Sigmoid colon (tissue), 7 donors: ENCODE results near the gene CAGE1. TPM values are rescaled to one million over a fixed set of nuclear protein-coding genes. Genes with fewer than 3 reads are reported as not detected.

Source experiments
- DNase-seq: peaks from one replicate; pipeline ENCODE4 v3.0.0-alpha.2; 2019
- H3K27ac ChIP-seq, 4 donors: fragments of 200-600 bp; sonication (generic); one replicate each; pipeline ENCODE4 v1.5.1; 2016 to 2019; ENCODE audit warnings: mild to moderate bottlenecking in 1 of 4
- H3K27me3 ChIP-seq, 3 donors: fragments of 200-600 bp; sonication (generic); one replicate each; pipeline ENCODE4 v1.5.1; 2019; ENCODE audit warnings: mild to moderate bottlenecking in 1 of 3
- H3K36me3 ChIP-seq, 4 donors: fragments of 200-600 bp; sonication (generic); one replicate each; pipeline ENCODE4 v1.5.1; 2016 to 2019
- H3K4me1 ChIP-seq, 4 donors: fragments of 200-600 bp; sonication (generic); one replicate each; pipeline ENCODE4 v1.5.1; 2017 to 2019
- H3K4me3 ChIP-seq, 4 donors: fragments of 200-600 bp; sonication (generic); one replicate each; pipeline ENCODE4 v1.5.1; 2017 to 2019; ENCODE audit warnings: mild to moderate bottlenecking in 2 of 4, moderate library complexity in 1 of 4
- H3K9me3 ChIP-seq, 4 donors: fragments of 200-600 bp in 3 of 4; sonication (generic) in 3 of 4; one replicate each; pipeline versions ENCODE4 v1.5.1 to v1.6.1; 2013 to 2019
- CTCF ChIP-seq, 4 experiments: fragments of 450-650 bp in 3 of 4; fragments of 200-600 bp in 1 of 4; IDR thresholded peaks; one replicate each; pipeline ENCODE4 v1.5.1; 2016 to 2019; ENCODE audit warnings: antibody characterized with exemption in 4 of 4, mild to moderate bottlenecking in 3 of 4, moderate library complexity in 2 of 4
- EP300 ChIP-seq, 4 donors: sonication (generic); formaldehyde crosslinking; IDR thresholded peaks; one replicate each; pipeline ENCODE4 v1.6.1; 2017; ENCODE audit warnings: antibody characterized with exemption in 4 of 4
- POLR2A ChIP-seq, 2 donors: fragments of 450-650 bp; IDR thresholded peaks; one replicate each; pipeline ENCODE4 v1.6.1; 2016; ENCODE audit warnings: antibody characterized with exemption in 2 of 2, mild to moderate bottlenecking in 2 of 2, moderate library complexity in 2 of 2
- POLR2AphosphoS5 ChIP-seq, 4 donors: sonication (generic); formaldehyde crosslinking; IDR thresholded peaks; one replicate each; pipeline ENCODE4 v1.6.1; 2017; ENCODE audit warnings: antibody characterized with exemption in 4 of 4
- WGBS, 2 donors: extraction: QIAGEN DNeasy Blood & Tissue Kit; methylation state at CpG; one replicate each; pipeline ENCODE4 v1.1.7; 2013; 5-methylcytosine and 5-hydroxymethylcytosine counted together
- intact Hi-C: fragments of 100-400 bp; cut with DNase I; formaldehyde crosslinking; loops from one replicate; pipeline ENCODE4 v1.15.1; 2023
- polyA plus RNA-seq, 3 donors: library from polyadenylated mRNA; stranded (reverse); fragments of 200-250 nt; gene quantifications; one replicate each; pipeline ENCODE4 v1.2.3, GENCODE V29; 2013
- total RNA-seq, 4 donors: library from RNA; depleted of rRNA; stranded (reverse); fragments of >200 nt; gene quantifications; one replicate each; pipeline ENCODE4 v1.1.0, GENCODE V29; 2016
- donor health status: healthy with polysubstance abuse.
- donor health status: Bipolar disorder and iron deficiency.
- donor health status: healthy.

CAGE1 gene
- total and polyA plus RNA-seq, 7 donors = 0.04 TPM; not detected in 6

- 16 to 69% methylated on average over 2 of the region's 2 CpGs for WGBS, 2 donors
- intact Hi-C loops = no loop called here
- no peak for DNase-seq
Measured at GRCh38 chr6:7413151-7413823, 23.7 kb upstream of the CAGE1 start.

DNA sequence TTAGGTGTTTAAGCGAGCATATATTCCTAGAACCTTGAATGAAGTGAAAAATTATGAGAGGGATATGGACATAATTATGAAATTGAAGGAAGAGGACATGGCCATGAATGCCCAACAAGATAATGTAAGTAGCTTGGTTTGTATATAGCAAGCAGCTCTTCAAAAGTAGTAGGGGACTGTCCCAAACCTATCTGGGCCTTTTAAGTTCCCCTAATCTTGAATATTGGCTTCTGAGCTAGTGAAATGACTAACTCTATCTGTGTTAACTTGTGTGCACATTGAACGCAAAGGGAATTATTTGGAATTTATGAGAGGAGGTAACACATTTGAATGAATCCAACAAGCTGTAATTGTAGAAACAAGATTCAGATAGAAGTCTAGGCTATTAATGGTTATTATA, 21.8 kb upstream of the CAGE1 start:
- Histone ChIP-seq H3K36me3 (peaks cover 27 to 99% (median 45%) of the 10 kb centered on the region in 4 donors), H3K27me3 (no peaks in the 10 kb centered on the region), H3K27ac (no peak overlapping the region), H3K4me3 (no peak overlapping the region), H3K4me1 (no peaks in the 10 kb centered on the region), H3K9me3 (no peaks in the 10 kb centered on the region)
- TF ChIP-seq CTCF (IDR thresholded peaks at IDR 0.05) = no peak
- no peak for TF ChIP-seq POLR2AphosphoS5 (IDR thresholded peaks at IDR 0.05)
- TF ChIP-seq POLR2A (IDR thresholded peaks at IDR 0.05) = no peak
- no peak for TF ChIP-seq EP300 (IDR thresholded peaks at IDR 0.05)
- DNase-seq = no peak
- WGBS, 2 donors = 93 to 95% methylated on average over 2 of the region's 2 CpGs
- intact Hi-C loops = no loop called here

More at GRCh38 chr6:7413151-7413823, 23.7 kb upstream of the CAGE1 start:
- TF ChIP-seq POLR2A (IDR thresholded peaks at IDR 0.05) (no peak), EP300 (IDR thresholded peaks at IDR 0.05) (no peak), POLR2AphosphoS5 (IDR thresholded peaks at IDR 0.05) (no peak), CTCF (IDR thresholded peaks at IDR 0.05) (no peak)
- H3K9me3 ChIP-seq = no peaks in the 10 kb centered on the region
- no peak overlapping the region for H3K4me3 ChIP-seq
- no peak overlapping the region for H3K27ac ChIP-seq
- H3K4me1 ChIP-seq = no peaks in the 10 kb centered on the region
- H3K27me3 ChIP-seq = no peaks in the 10 kb centered on the region
- peaks cover 21 to 99% (median 44%) of the 10 kb centered on the region in 4 donors for H3K36me3 ChIP-seq

DNA sequence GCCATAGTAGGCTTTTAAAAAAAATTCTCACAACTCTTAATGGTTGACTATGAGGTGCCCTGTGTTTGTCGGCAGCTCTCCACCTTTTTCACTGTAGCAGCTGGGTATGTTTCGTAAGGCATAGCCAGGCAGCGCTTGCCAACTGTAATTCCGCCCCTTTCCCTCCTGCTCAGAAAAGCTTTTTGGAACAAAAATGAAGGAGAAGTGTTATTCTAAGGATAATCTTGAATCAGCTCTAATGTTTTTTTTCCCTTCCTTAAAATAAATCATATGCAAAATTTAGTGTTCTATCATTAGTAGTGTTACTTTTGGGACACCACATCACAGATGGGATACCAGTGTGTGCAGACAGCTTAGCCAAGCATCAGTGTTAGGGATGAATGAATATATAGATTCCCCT, 21.3 kb upstream of the CAGE1 start:
- DNase-seq = no peak
- no peaks in the 10 kb centered on the region for H3K4me1 ChIP-seq
- peaks cover 22 to 99% (median 46%) of the 10 kb centered on the region in 4 donors for H3K36me3 ChIP-seq
- intact Hi-C loops = no loop called here
- H3K9me3 ChIP-seq = no peaks in the 10 kb centered on the region
- no peak overlapping the region for H3K27ac ChIP-seq
- H3K4me3 ChIP-seq = no peak overlapping the region
- H3K27me3 ChIP-seq = no peaks in the 10 kb centered on the region
- 96 to 98% methylated on average over 4 of the region's 4 CpGs for WGBS, 2 donors
- TF ChIP-seq EP300 (IDR thresholded peaks at IDR 0.05) = no peak

DNA sequence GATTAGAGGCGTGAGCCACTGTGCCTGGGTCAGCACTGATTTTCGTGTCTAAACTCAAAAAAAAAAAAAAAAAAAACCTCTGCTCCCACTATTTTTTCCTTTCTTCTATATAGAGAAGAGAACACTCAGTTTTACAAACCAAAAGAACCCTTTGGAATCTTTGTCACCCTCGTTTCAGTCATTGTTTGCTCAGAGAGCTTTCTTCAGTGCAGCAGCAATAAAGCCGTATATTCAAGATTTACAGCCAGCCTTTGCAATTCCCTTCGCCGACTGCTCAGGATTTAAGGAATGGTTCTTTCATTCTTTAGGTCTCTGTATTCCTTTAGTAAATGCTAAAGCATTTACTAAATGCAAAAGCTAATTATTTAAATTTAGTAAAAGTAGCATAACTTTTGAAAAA, 20.2 kb upstream of the CAGE1 start:
- Histone ChIP-seq H3K27ac (no peak overlapping the region), H3K9me3 (no peaks in the 10 kb centered on the region), H3K4me1 (no peaks in the 10 kb centered on the region), H3K4me3 (no peak overlapping the region), H3K27me3 (no peaks in the 10 kb centered on the region), H3K36me3 (peaks cover 20 to 99% (median 47%) of the 10 kb centered on the region in 4 donors)
- intact Hi-C loops = no loop called here
- DNase-seq = no peak
- no peak for TF ChIP-seq CTCF (IDR thresholded peaks at IDR 0.05)
- no peak for TF ChIP-seq EP300 (IDR thresholded peaks at IDR 0.05)
- no peak for TF ChIP-seq POLR2A (IDR thresholded peaks at IDR 0.05)
- no peak for TF ChIP-seq POLR2AphosphoS5 (IDR thresholded peaks at IDR 0.05)
- WGBS, 2 donors = 25 to 70% methylated on average over 6 of the region's 6 CpGs

DNA sequence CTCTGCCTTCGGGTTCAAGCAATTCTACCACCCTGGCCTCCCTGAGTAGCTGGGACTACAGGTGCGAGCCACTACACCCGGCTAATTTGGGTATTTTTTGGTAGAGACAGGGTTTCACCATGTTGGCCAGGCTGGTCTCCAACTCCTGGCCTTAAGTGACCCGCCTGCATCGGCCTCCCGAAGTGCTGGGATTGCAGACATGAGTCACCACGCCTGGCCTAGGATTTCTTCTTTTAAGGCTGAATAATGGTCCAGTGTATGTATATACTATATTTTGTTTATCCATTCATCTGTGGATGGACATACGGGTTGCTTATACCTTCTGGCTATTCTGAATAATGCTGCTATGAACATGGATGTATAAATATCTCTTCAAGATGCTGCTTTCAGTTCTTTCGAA, 17.2 kb upstream of the CAGE1 start:
- no peak for TF ChIP-seq POLR2A (IDR thresholded peaks at IDR 0.05)
- no peak for TF ChIP-seq CTCF (IDR thresholded peaks at IDR 0.05)
- TF ChIP-seq POLR2AphosphoS5 (IDR thresholded peaks at IDR 0.05) = no peak
- TF ChIP-seq EP300 (IDR thresholded peaks at IDR 0.05) = no peak
- intact Hi-C loops = no loop called here
- Histone ChIP-seq H3K27me3 (no peaks in the 10 kb centered on the region), H3K4me1 (no peaks in the 10 kb centered on the region), H3K9me3 (no peaks in the 10 kb centered on the region), H3K36me3 (peaks cover 18 to 99% (median 42%) of the 10 kb centered on the region in 4 donors), H3K27ac (no peak overlapping the region), H3K4me3 (no peak overlapping the region)
- no peak for DNase-seq
- 95 to 96% methylated on average over 9 of the region's 9 CpGs for WGBS, 2 donors
